OCI-LY7 (cell line): ENCODE measurements around the gene NFKB2. TPM values are rescaled to one million over a fixed set of nuclear protein-coding genes. Genes with fewer than 3 reads are reported as not detected.

Source experiments
- BruUV-seq: library from RNA; stranded (reverse); fragments of 400-500 nt; replicated peaks from 2 replicates; lab custom pipeline; 2021; lab: Mats Ljungman, UMichigan
- CTCF ChIA-PET: fragments of 300-600 bp; sonication (Branson Sonifier 250); formaldehyde crosslinking; loops from one replicate; lab custom pipeline; 2022; ENCODE audit warnings: antibody characterized with exemption; ENCODE audit not compliant: unreplicated experiment; lab: Charles Lee
- POLR2A ChIA-PET: fragments of 300-600 bp; sonication (Branson Sonifier 250); formaldehyde crosslinking; loops from one replicate; lab custom pipeline; 2022; ENCODE audit warnings: antibody characterized with exemption; lab: Charles Lee
- DNase-seq: peaks from one replicate; pipeline ENCODE4 v3.0.0-alpha.2; 2015; ENCODE audit warnings: low spot score
- H2AFZ ChIP-seq: fragments of 200-600 bp; sonication (generic), shearing (Covaris generic); 2 replicates; pipeline ENCODE4 v1.6.1; 2014; ENCODE audit warnings: mild to moderate bottlenecking, antibody characterized with exemption, low read length, moderate library complexity
- H3K27ac ChIP-seq: fragments of 200-600 bp; sonication (generic); 2 replicates; pipeline ENCODE4 v1.5.1; 2014; ENCODE audit warnings: mixed run types, low read depth, mild to moderate bottlenecking, moderate library complexity, low read length, inconsistent platforms; ENCODE audit not compliant: poor library complexity, severe bottlenecking
- H3K36me3 ChIP-seq: fragments of 200-600 bp; sonication (generic); 2 replicates; pipeline ENCODE4 v1.6.1; 2014; ENCODE audit warnings: mild to moderate bottlenecking, antibody characterized with exemption, low read length, moderate library complexity, mixed read lengths; ENCODE audit not compliant: insufficient read depth
- H3K4me1 ChIP-seq: fragments of 200-600 bp; sonication (generic); 2 replicates; pipeline ENCODE4 v1.5.1; 2014; ENCODE audit warnings: mild to moderate bottlenecking, low read length; ENCODE audit not compliant: insufficient read depth, poor library complexity, severe bottlenecking
- H3K4me2 ChIP-seq: fragments of 200-600 bp; sonication (generic); 2 replicates; pipeline ENCODE4 v1.6.1; 2014; ENCODE audit warnings: mild to moderate bottlenecking, low read length
- H3K4me3 ChIP-seq: fragments of 200-600 bp; sonication (generic); 2 replicates; pipeline ENCODE4 v1.5.1; 2014; ENCODE audit warnings: mild to moderate bottlenecking, low read depth, low read length; ENCODE audit not compliant: poor library complexity, severe bottlenecking
- H3K79me2 ChIP-seq: fragments of 200-600 bp; sonication (generic); 2 replicates; pipeline ENCODE4 v1.6.1; 2016; ENCODE audit warnings: low read depth, mild to moderate bottlenecking, low read length, moderate library complexity, mixed read lengths; ENCODE audit not compliant: insufficient read depth
- H3K9me2 ChIP-seq: fragments of 200-600 bp; sonication (generic); 2 replicates; pipeline ENCODE4 v1.6.1; 2016; ENCODE audit warnings: mild to moderate bottlenecking, low read length, mixed read lengths; ENCODE audit not compliant: insufficient read depth
- H3K9me3 ChIP-seq: fragments of 200-600 bp; sonication (generic); 2 replicates; pipeline ENCODE4 v1.6.1; 2014; ENCODE audit warnings: mild to moderate bottlenecking, mixed run types, low read length, mixed read lengths
- H4K20me1 ChIP-seq: fragments of 200-600 bp; sonication (generic); 2 replicates; pipeline ENCODE4 v1.6.1; 2014; ENCODE audit warnings: mild to moderate bottlenecking, antibody characterized with exemption, low read length, moderate library complexity, mixed read lengths; ENCODE audit not compliant: insufficient read depth
- EZH2phosphoT487 ChIP-seq: fragments of 200-600 bp; sonication (generic); IDR thresholded peaks from 2 replicates; pipeline ENCODE4 v1.6.1; 2018; ENCODE audit warnings: low read depth, borderline replicate concordance, mild to moderate bottlenecking, mixed run types, antibody characterized with exemption, low read length, moderate library complexity, mixed read lengths
- intact Hi-C: fragments of 100-400 bp; cut with micrococcal nuclease; formaldehyde crosslinking; loops from one replicate; pipeline ENCODE4 v1.10.0; 2022; ENCODE audit not compliant: unreplicated experiment
- microRNA-seq: library from miRNA; unstranded; fragments of <30 nt; microRNA quantifications from one replicate; pipeline ENCODE4 v1.2.0, GENCODE V29; 2022; ENCODE audit warnings: borderline replicate concordance
- small RNA-seq: library from RNA; depleted of rRNA; stranded (forward); fragments of <200 nt; gene quantifications from one replicate; pipeline ENCODE3, GENCODE V24; 2014
- total RNA-seq, 2 experiments: library from RNA; depleted of rRNA in 1 of 2; stranded (reverse); fragments of >200 nt in 1 of 2; shearing (Covaris generic) in 1 of 2; gene quantifications; 2 replicates each; pipeline ENCODE4 v1.2.3, GENCODE V29; 2014 to 2022
- TF ChIP-seq, protein P1 (sequence below): fragments of 200-600 bp; sonication (generic); conservative IDR thresholded peaks from 2 replicates; pipeline ENCODE4 v1.5.1; 2014; ENCODE audit warnings: mild to moderate bottlenecking, antibody characterized with exemption, low read length, moderate library complexity, mixed read lengths

The NFKB2 gene
- total RNA-seq, 2 experiments from 2014 or later: 47.1 to 67.3 TPM

DNA sequence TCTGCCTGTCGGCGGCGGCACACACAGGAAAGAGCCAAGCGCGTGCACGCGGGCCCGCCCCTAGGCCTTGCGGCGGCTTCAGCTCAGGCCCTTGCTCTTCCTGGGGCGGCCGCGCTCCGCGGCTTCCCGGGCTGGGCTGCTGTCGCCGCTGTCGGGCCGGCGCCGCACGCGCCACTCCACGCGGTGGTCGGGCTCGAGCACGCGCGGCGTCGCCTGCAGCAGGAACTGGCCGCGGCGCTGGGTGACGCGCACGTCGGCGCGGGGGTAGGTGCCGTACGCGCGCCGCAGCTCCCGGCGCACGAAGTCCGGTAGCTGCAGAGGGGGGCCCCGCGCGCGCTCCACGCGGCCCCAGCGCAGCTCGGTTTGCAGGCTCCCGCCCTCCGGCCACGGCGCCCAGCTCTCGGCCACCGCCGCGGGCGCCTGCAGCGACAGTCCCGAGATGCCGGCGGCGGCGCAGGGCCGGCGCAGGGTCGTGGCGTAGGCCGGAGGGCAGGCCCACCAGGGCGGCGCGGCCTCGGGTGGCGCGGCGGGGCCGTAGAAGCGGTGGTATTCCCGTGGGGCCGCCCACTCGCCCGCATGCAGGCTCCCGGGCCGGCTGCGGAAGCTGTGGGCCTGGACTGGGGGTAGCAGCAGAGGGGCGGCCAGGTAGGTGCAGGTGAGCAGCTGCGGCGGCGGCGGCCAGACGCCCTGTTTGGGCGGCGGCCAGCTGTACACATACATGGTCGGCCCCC, 55.0 kb downstream of the NFKB2 start:
- no peak for TF ChIP-seq EZH2phosphoT487
- TF ChIP-seq, protein P1, sequence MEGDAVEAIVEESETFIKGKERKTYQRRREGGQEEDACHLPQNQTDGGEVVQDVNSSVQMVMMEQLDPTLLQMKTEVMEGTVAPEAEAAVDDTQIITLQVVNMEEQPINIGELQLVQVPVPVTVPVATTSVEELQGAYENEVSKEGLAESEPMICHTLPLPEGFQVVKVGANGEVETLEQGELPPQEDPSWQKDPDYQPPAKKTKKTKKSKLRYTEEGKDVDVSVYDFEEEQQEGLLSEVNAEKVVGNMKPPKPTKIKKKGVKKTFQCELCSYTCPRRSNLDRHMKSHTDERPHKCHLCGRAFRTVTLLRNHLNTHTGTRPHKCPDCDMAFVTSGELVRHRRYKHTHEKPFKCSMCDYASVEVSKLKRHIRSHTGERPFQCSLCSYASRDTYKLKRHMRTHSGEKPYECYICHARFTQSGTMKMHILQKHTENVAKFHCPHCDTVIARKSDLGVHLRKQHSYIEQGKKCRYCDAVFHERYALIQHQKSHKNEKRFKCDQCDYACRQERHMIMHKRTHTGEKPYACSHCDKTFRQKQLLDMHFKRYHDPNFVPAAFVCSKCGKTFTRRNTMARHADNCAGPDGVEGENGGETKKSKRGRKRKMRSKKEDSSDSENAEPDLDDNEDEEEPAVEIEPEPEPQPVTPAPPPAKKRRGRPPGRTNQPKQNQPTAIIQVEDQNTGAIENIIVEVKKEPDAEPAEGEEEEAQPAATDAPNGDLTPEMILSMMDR: no peak
- peak overlapping the region; percentile 83 for H3K27ac ChIP-seq
- H3K4me1 ChIP-seq: peaks cover 33% of the 10 kb centered on the region
- peak overlapping the region; percentile 96 for H3K4me3 ChIP-seq
- BruUV-seq: no TSS peak
- peaks cover 13% of the 10 kb centered on the region for H3K79me2 ChIP-seq
- ChIA-PET CTCF (interaction anchor here (1.0 kb wide), 1 partner anchor 19 kb away, joined by 3 read pairs; no protein-coding TSS in a partner anchor), POLR2A (interaction anchor here (0.7 to 4.3 kb wide), 14 partner anchors 7 to 1471 kb away, joined by 3 to 49 read pairs (median 4); partner anchors contain the start of genes CUEDC2 and FBXL15)
- H2AFZ ChIP-seq: peak overlapping the region; percentile 95; the same call in 1 of the 2 replicates
- H4K20me1 ChIP-seq: no peaks in the 10 kb centered on the region
- H3K9me3 ChIP-seq: no peaks in the 10 kb centered on the region
- H3K9me2 ChIP-seq: no peaks in the 10 kb centered on the region
- intact Hi-C loops: loop anchor here (1.0 to 5.0 kb wide), 5 partner anchors 11 to 197 kb away; partner anchors contain the start of genes ACTR1A, CUEDC2 and SUFU
- H3K36me3 ChIP-seq: peaks cover 35% of the 10 kb centered on the region
- peak; percentile 94 for DNase-seq
- H3K4me2 ChIP-seq: peak overlapping the region; percentile 75

DNA sequence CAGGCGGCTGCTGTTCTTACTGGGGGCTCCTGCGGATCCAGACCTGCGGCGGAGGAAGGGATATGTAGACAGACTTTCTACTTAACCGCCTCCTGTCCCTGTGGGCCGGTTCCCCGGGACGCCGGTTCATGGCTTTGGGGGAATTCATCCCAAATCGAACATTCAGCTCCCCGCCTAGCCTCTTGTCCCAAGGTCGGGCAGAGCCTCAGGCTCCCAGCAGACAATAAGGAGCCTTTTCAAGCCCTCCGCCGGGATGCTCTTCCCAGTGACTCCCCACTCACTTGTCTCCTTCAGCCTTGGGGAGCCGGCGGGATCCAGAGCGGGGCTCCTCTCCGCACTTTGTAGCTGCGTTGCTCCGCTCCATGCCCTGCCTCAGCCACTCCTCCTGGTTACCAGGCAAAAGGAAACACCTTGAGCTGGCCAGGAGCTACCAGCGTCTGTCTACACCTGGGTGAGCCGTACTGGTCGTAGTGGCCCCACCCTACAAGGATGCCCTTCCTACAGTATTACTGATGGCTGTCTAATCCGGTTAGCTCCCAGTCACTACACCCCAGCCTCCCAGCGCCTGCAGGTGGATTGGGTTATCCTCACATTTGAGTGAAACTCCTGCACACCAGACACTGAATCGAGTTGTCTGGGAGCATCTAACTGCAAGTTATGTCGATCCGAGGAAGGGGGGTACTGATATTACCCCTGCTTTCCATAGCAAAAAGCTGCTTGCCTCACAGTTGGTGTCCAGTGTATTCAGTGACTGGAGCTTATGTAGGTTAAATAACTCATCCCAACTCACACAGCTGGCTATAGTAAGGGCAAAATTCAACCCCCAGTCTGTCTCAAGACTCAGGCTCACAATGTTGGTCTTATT, 55.8 kb downstream of the NFKB2 start, which contains the start of gene C10orf95:
Gene C10orf95, minus strand, starts transcription at position 439 of the 865 bp plus-strand sequence. CDS start 450 bp downstream, outside the sequence.
- Histone ChIP-seq H3K27ac (peak within 1 kb of the TSS; percentile 83), H3K36me3 (peaks cover 43% of the 10 kb centered on the region), H3K9me2 (no peaks in the 10 kb centered on the region), H3K4me1 (peaks cover 26% of the 10 kb centered on the region), H3K4me2 (peak within 1 kb of the TSS; percentile 75), H3K79me2 (peaks cover 13% of the 10 kb centered on the region), H4K20me1 (no peaks in the 10 kb centered on the region), H2AFZ (no peak within 1 kb of the TSS; the same call in 1 of the 2 replicates), H3K4me3 (peak within 1 kb of the TSS; percentile 96), H3K9me3 (no peaks in the 10 kb centered on the region)
- intact Hi-C loops: loop anchor here (2.0 to 5.0 kb wide), 2 partner anchors 51 to 196 kb away; partner anchors contain the start of genes ACTR1A and SUFU
- POLR2A ChIA-PET: interaction anchor here (0.7 to 4.3 kb wide), 7 partner anchors 11 to 1470 kb away, joined by 3 to 49 read pairs (median 5); partner anchors contain the start of genes CUEDC2, FBXL15 and NFKB2
- TF ChIP-seq EZH2phosphoT487: no peak
- TF ChIP-seq, protein P1: no peak
- CTCF ChIA-PET: interaction anchor here (0.7 to 1.0 kb wide), 2 partner anchors 18 to 20 kb away, joined by 3 read pairs; no protein-coding TSS in a partner anchor
- no peak for DNase-seq
- TSS peak; percentile 16 for BruUV-seq

Small RNAs within 50 kb of the gene (microRNA-seq; reads per million reads assigned to microRNA genes)
- 893 reads per million, percentile 82 among the genes with 10 or more reads in this experiment for gene MIR146B

Small RNAs within 50 kb of the gene (small RNA-seq; reads per million reads assigned to genes)
- 7.9 reads per million, percentile 94 among the genes with 10 or more reads in this experiment for gene MIR146B

Other genes starting within 250 kb of the NFKB2 start
- 93.5 and 120 TPM in 2 replicates for gene NOLC1, start 243.3 kb upstream of the NFKB2 start, total RNA-seq (2014; rRNA removed; shearing (Covaris generic))
- gene NOLC1, start 243.3 kb upstream of the NFKB2 start, total RNA-seq (2022): 131 and 152 TPM in 2 replicates
- 0.62 TPM in 1 of 2 replicates, not detected in the other for gene ELOVL3, start 169.4 kb upstream of the NFKB2 start, total RNA-seq (2014; rRNA removed; shearing (Covaris generic))
- 0.48 TPM in 1 of 2 replicates, not detected in the other for gene ELOVL3, start 169.4 kb upstream of the NFKB2 start, total RNA-seq (2022)
- not detected in 2 replicates for gene PITX3, start 154.2 kb upstream of the NFKB2 start, total RNA-seq (2014; rRNA removed; shearing (Covaris generic))
- not detected in 2 replicates for gene PITX3, start 154.2 kb upstream of the NFKB2 start, total RNA-seq (2022)
- 13.8 and 17.8 TPM in 2 replicates for gene GBF1, start 150.2 kb upstream of the NFKB2 start, total RNA-seq (2014; rRNA removed; shearing (Covaris generic))
- 33.4 and 36.9 TPM in 2 replicates for gene GBF1, start 150.2 kb upstream of the NFKB2 start, total RNA-seq (2022)
- 2.0 and 2.2 TPM in 2 replicates for gene PSD, start 23.1 kb downstream of the NFKB2 start, total RNA-seq (2014; rRNA removed; shearing (Covaris generic))
- gene PSD, start 23.1 kb downstream of the NFKB2 start, total RNA-seq (2022): 10.2 and 10.9 TPM in 2 replicates
- 13.3 and 20.9 TPM in 2 replicates for gene FBXL15, start 25.1 kb downstream of the NFKB2 start, total RNA-seq (2014; rRNA removed; shearing (Covaris generic))
- 13.4 and 18.2 TPM in 2 replicates for gene FBXL15, start 25.1 kb downstream of the NFKB2 start, total RNA-seq (2022)
- 48.9 and 61.0 TPM in 2 replicates for gene CUEDC2, start 36.9 kb downstream of the NFKB2 start, total RNA-seq (2014; rRNA removed; shearing (Covaris generic))
- 71.6 and 73.3 TPM in 2 replicates for gene CUEDC2, start 36.9 kb downstream of the NFKB2 start, total RNA-seq (2022)
- gene C10orf95, start 55.8 kb downstream of the NFKB2 start, total RNA-seq (2014; rRNA removed; shearing (Covaris generic)): 0.67 and 3.3 TPM in 2 replicates
- gene C10orf95, start 55.8 kb downstream of the NFKB2 start, total RNA-seq (2022): 0.50 and 0.67 TPM in 2 replicates
- gene ACTR1A, start 107.0 kb downstream of the NFKB2 start, total RNA-seq (2014; rRNA removed; shearing (Covaris generic)): 51.2 and 55.5 TPM in 2 replicates
- gene ACTR1A, start 107.0 kb downstream of the NFKB2 start, total RNA-seq (2022): 68.3 and 72.8 TPM in 2 replicates
- 1.9 and 4.9 TPM in 2 replicates for gene SUFU, start 108.3 kb downstream of the NFKB2 start, total RNA-seq (2014; rRNA removed; shearing (Covaris generic))
- gene SUFU, start 108.3 kb downstream of the NFKB2 start, total RNA-seq (2022): 10.0 and 10.1 TPM in 2 replicates
- 54.2 and 67.3 TPM in 2 replicates for gene TRIM8, start 248.8 kb downstream of the NFKB2 start, total RNA-seq (2014; rRNA removed; shearing (Covaris generic))
- gene TRIM8, start 248.8 kb downstream of the NFKB2 start, total RNA-seq (2022): 73.1 and 92.1 TPM in 2 replicates